ENCODE measurements around the gene SSTR5.

Gene SSTR5

GRCh38 chr16:1033128-1033679, 39.3 kb upstream of the SSTR5 start:
- ChIA-PET POLR2A (no interaction called here), CTCF (no interaction called here)
- no peak for DNase-seq (ENCODE audit: low read depth, low spot score)
- H3K4me3 ChIP-seq (ENCODE audit: low read depth, low read length), result no peak overlapping the region
- no peak for TF ChIP-seq CTCF (IDR thresholded peaks at IDR 0.05; ENCODE audit: insufficient read depth, low read length, missing control alignments)

- POLR2A ChIA-PET, result no interaction called here
- CTCF ChIA-PET, result no interaction called here
- H3K4me3 ChIP-seq (ENCODE audit: low read depth, low read length), result no peak overlapping the region
- no peak for DNase-seq (ENCODE audit: low read depth, low spot score)
- no peak for TF ChIP-seq CTCF (IDR thresholded peaks at IDR 0.05; ENCODE audit: insufficient read depth, low read length, missing control alignments)
These were observed 38.1 kb upstream of the SSTR5 start for GRCh38 chr16:1034230-1035065.

- ChIA-PET POLR2A (no interaction called here), CTCF (no interaction called here)
- TF ChIP-seq CTCF (IDR thresholded peaks at IDR 0.05; ENCODE audit: insufficient read depth, low read length, missing control alignments), result no peak
- no peak overlapping the region for H3K4me3 ChIP-seq (ENCODE audit: low read depth, low read length)
- no peak for DNase-seq (ENCODE audit: low read depth, low spot score)
These were observed 37.5 kb upstream of the SSTR5 start for GRCh38 chr16:1035066-1035415.

GRCh38 chr16:1036166-1036565, 36.4 kb upstream of the SSTR5 start:
- H3K4me3 ChIP-seq (ENCODE audit: low read depth, low read length), result no peak overlapping the region
- CTCF ChIA-PET, result interaction anchor here (1.1 kb wide), 1 partner anchor 221 kb away, joined by 3 read pairs; no protein-coding TSS in a partner anchor
- TF ChIP-seq CTCF (IDR thresholded peaks at IDR 0.05; ENCODE audit: insufficient read depth, low read length, missing control alignments), result no peak
- no peak for DNase-seq (ENCODE audit: low read depth, low spot score)
- POLR2A ChIA-PET, result no interaction called here

- ChIA-PET POLR2A (no interaction called here), CTCF (interaction anchor here (1.1 kb wide), 1 partner anchor 222 kb away, joined by 3 read pairs; no protein-coding TSS in a partner anchor)
- no peak for TF ChIP-seq CTCF (IDR thresholded peaks at IDR 0.05; ENCODE audit: insufficient read depth, low read length, missing control alignments)
- no peak for DNase-seq (ENCODE audit: low read depth, low spot score)
- no peak overlapping the region for H3K4me3 ChIP-seq (ENCODE audit: low read depth, low read length)
These were observed 35.7 kb upstream of the SSTR5 start for GRCh38 chr16:1036726-1037393.
